Peyer's patch (tissue), 4 donors: ENCODE data around the gene SGSH.

ENCODE experiments used
- POLR2A ChIP-seq, 2 donors: fragments of 450-650 bp; IDR thresholded peaks; one replicate each; pipeline ENCODE4 v1.5.1; 2017; ENCODE audit warnings: antibody characterized with exemption in 2 of 2, mild to moderate bottlenecking in 2 of 2, moderate library complexity in 2 of 2
- TF ChIP-seq, protein P1 (sequence below), 6 experiments: fragments of 450-650 bp in 4 of 6; fragments of 200-600 bp in 2 of 6; sonication (generic) in 1 of 6; IDR thresholded peaks; one replicate each; pipeline ENCODE4 v1.5.1; 2017 to 2019; ENCODE audit warnings: antibody characterized with exemption in 6 of 6, mild to moderate bottlenecking in 3 of 6, moderate library complexity in 1 of 6

DNA sequence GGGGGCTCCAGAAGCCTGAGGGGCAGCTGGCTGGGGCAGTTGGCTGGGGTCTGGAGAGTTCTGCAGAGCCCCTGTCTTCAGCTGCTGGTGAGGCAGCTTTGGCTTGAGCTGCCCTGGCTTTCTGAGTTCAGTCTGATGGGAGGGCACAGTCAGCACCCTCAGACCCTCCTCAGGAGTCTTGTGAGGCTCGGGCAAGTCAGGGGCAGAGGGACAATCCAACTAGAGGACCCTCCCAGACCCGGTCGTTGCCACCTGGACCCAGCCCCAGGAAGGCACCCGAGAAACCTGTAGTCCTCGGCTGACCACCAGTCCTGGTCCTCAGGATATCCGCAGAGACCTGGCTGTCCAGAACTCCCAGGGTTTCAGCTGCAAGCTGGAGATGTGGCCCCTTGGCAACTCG is 48.5 kb downstream of the SGSH start:
- no peak for TF ChIP-seq POLR2A (IDR thresholded peaks at IDR 0.05)
- TF ChIP-seq, protein P1, sequence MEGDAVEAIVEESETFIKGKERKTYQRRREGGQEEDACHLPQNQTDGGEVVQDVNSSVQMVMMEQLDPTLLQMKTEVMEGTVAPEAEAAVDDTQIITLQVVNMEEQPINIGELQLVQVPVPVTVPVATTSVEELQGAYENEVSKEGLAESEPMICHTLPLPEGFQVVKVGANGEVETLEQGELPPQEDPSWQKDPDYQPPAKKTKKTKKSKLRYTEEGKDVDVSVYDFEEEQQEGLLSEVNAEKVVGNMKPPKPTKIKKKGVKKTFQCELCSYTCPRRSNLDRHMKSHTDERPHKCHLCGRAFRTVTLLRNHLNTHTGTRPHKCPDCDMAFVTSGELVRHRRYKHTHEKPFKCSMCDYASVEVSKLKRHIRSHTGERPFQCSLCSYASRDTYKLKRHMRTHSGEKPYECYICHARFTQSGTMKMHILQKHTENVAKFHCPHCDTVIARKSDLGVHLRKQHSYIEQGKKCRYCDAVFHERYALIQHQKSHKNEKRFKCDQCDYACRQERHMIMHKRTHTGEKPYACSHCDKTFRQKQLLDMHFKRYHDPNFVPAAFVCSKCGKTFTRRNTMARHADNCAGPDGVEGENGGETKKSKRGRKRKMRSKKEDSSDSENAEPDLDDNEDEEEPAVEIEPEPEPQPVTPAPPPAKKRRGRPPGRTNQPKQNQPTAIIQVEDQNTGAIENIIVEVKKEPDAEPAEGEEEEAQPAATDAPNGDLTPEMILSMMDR (IDR thresholded peaks at IDR 0.05): no peak
